ENCODE measurements around the gene NFIB. TPM values are rescaled to one million over a fixed set of nuclear protein-coding genes. Genes with fewer than 3 reads are reported as not detected.

Gene NFIB
- total and polyA plus RNA-seq, 2 of the 8 experiments (the other 6 are each of a cell fraction or from before 2014, with no cell fraction given): 2.6 to 13.1 TPM

DNA sequence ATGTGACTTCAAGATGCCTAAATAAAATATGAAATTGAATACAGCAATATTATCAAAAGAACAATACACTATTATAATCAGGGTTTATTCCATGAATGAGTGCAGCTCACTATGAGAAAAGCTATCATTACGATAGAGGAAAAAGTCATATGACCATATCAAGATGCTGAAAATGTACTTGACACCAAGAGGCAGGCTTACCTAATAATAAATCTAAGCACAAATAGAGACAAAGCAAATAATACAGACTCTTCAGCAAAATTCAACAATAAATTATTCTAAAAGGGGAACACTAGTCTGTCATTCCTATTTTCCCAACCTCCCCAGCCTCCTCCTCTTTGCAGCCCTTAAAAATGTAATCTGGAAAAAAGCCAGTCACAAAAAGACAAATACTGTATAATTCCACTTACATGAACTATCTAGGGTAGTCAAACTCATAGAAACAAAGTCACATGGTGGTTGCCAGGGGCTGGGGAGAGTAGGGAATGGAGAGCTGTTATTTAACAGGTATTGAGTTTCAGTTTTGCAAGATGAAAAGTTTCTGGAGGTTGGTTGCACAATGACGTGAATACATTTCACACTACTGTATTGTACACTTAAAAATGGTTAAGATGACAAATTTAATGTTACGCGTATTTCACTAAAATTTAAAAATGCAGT, 148.4 kb downstream of the NFIB start:
- Histone ChIP-seq H3K23ac (ENCODE audit: insufficient read length) (no peak overlapping the region), H3K79me2 (ENCODE audit: control insufficient read depth in 1 of 2, insufficient read depth in 2 of 2, low read length in 2 of 2) (no peaks in the 10 kb centered on the region), H4K20me1 (replicated peaks in 1 of 2; ENCODE audit: control insufficient read depth in 1 of 2, insufficient read depth in 2 of 2, low read length in 2 of 2) (no peaks in the 10 kb centered on the region), H2BK5ac (ENCODE audit: low read depth, low read length) (no peak overlapping the region), H3K9me3 (ENCODE audit: insufficient read depth in 2 of 2, low read depth in 1 of 2, low read length in 1 of 2) (no peaks in the 10 kb centered on the region), H3K27ac (ENCODE audit: low read depth, low read length) (no peak overlapping the region), H3K23me2 (ENCODE audit: low read depth, low read length) (no peaks in the 10 kb centered on the region), H3K79me1 (ENCODE audit: low read depth, low read length) (no peaks in the 10 kb centered on the region), H3K14ac (ENCODE audit: insufficient read length) (no peak overlapping the region), H3K36me3 (ENCODE audit: control insufficient read depth in 2 of 4, insufficient read depth in 4 of 4, low read length in 3 of 4) (no peaks in the 10 kb centered on the region), H2BK20ac (ENCODE audit: low read length) (no peak overlapping the region), H3K56ac (replicated peaks; ENCODE audit: insufficient read length, low read depth, low read length) (no peak overlapping the region), H3K18ac (ENCODE audit: extremely low read depth, low read length) (no peak overlapping the region), H2BK12ac (ENCODE audit: low read depth, low read length) (no peak overlapping the region), H2BK120ac (replicated peaks; ENCODE audit: low read depth, low read length) (no peak overlapping the region), H3K9ac (replicated peaks in 1 of 4; ENCODE audit: extremely low read depth in 1 of 4, low read depth in 3 of 4, low read length in 3 of 4) (no peak overlapping the region), H3K4ac (replicated peaks; ENCODE audit: insufficient read length, low read depth, low read length) (no peak overlapping the region), H3K4me3 (ENCODE audit: extremely low read depth in 1 of 4, insufficient read depth in 2 of 4, low read depth in 3 of 4, low read length in 4 of 4) (no peak overlapping the region), H2AFZ (ENCODE audit: low read length) (no peak overlapping the region), H4K5ac (ENCODE audit: insufficient read length, low read depth, low read length) (no peak overlapping the region), H2BK15ac (ENCODE audit: low read length) (no peak overlapping the region), H4K8ac (ENCODE audit: extremely low read depth, insufficient read depth, low read length) (no peak overlapping the region), H3K4me1 (replicated peaks in 1 of 4; ENCODE audit: control insufficient read depth in 3 of 4, insufficient read depth in 4 of 4, low read length in 3 of 4) (no peaks in the 10 kb centered on the region), H3K27me3 (replicated peaks in 1 of 4; ENCODE audit: control insufficient read depth in 3 of 4, extremely low read depth in 1 of 4, insufficient read depth in 3 of 4, low read length in 3 of 4) (no peaks in the 10 kb centered on the region), H2AK5ac (ENCODE audit: low read depth, low read length) (no peak overlapping the region), H3K4me2 (ENCODE audit: insufficient read depth in 1 of 2, low read depth in 2 of 2, low read length in 2 of 2) (no peak overlapping the region), H4K91ac (replicated peaks; ENCODE audit: insufficient read length, low read length) (no peak overlapping the region)
- DNase-seq (ENCODE audit: low read depth in 1 of 2, low spot score in 2 of 2) (no peak), FAIRE-seq (no peak)
- ChIA-PET CTCF (ENCODE audit: partially characterized antibody) (interaction anchor here (1.0 kb wide), 1 partner anchor 86 kb away, joined by 3 read pairs; no protein-coding TSS in a partner anchor), POLR2A (ENCODE audit: partially characterized antibody) (no interaction called here)
- TF ChIP-seq YY1 (IDR thresholded peaks at IDR 0.05; ENCODE audit: low read depth, low read length): no peak
- no peak for TF ChIP-seq MAFK (IDR thresholded peaks at IDR 0.05; ENCODE audit: low read depth, low read length)
- no peak for TF ChIP-seq GABPA (IDR thresholded peaks at IDR 0.05; ENCODE audit: borderline replicate concordance, insufficient read depth, low read length)
- no peak for TF ChIP-seq POLR2A (IDR thresholded peaks at IDR 0.05; ENCODE audit: control extremely low read depth in 1 of 2, low read depth in 2 of 2, low read length in 2 of 2)
- TF ChIP-seq SRF (IDR thresholded peaks at IDR 0.05; ENCODE audit: low read depth, low read length): no peak
- TF ChIP-seq ZNF274 (IDR thresholded peaks at IDR 0.05; ENCODE audit: borderline replicate concordance, extremely low read depth, low read length): no peak
- TF ChIP-seq CBX8 (IDR thresholded peaks at IDR 0.05; ENCODE audit: borderline replicate concordance, low read depth, low read length): no peak
- WGBS, 2 experiments (ENCODE audit: extremely low coverage in 1 of 2, insufficient coverage in 1 of 2, insufficient read length in 1 of 2, insufficient replicate concordance in 2 of 2, low coverage in 1 of 2, low lambda C conversion rate in 2 of 2, missing lambda C conversion rate in 1 of 2): 91% methylated on average over 4 of the region's 4 CpGs; no CpG with 5 or more reads in 1 of the 2 experiments
